ENCODE measurements around the gene GPR55. TPM values are rescaled to one million over a fixed set of nuclear protein-coding genes. Genes with fewer than 3 reads are reported as not detected.

GPR55 gene
- total and polyA plus RNA-seq, 2 of the 4 experiments (the other 2 are of a cell fraction): 0.03 TPM; not detected in 1

GRCh38 chr2:230940471-230940815, 15.4 kb upstream of the GPR55 start:
- no peak overlapping the region for H4K91ac ChIP-seq (ENCODE audit: insufficient read depth, low read depth, low read length)
- no peak overlapping the region for H3K23ac ChIP-seq (ENCODE audit: low read depth, low read length)
- no peak overlapping the region for H3K4ac ChIP-seq (ENCODE audit: low read depth, low read length)
- no peak overlapping the region for H3K4me3 ChIP-seq (ENCODE audit: insufficient read depth, low read depth, low read length)
- no peak overlapping the region for H2AK9ac ChIP-seq (replicated peaks; ENCODE audit: low read depth, low read length, poor library complexity)
- H4K20me1 ChIP-seq (ENCODE audit: insufficient read depth, low read length): no peaks in the 10 kb centered on the region
- ATAC-seq (ENCODE audit: low read depth) (no peak), DNase-seq (no peak)
- no peak overlapping the region for H2AFZ ChIP-seq (replicated peaks; ENCODE audit: low read length, poor library complexity)
- H3K18ac ChIP-seq (ENCODE audit: low read depth, low read length): no peak overlapping the region
- H2BK15ac ChIP-seq (ENCODE audit: low read depth, low read length): no peak overlapping the region
- dilution Hi-C loops (cut with HindIII; ENCODE audit: low sequenced_read_pairs, unreplicated experiment): no loop called here
- TF ChIP-seq FOS (IDR thresholded peaks at IDR 0.05; ENCODE audit: low read depth, low read length): no peak
- TF ChIP-seq BHLHE40 (IDR thresholded peaks at IDR 0.05; ENCODE audit: low read depth, low read length): no peak
- no peak for TF ChIP-seq MAZ (IDR thresholded peaks at IDR 0.05; ENCODE audit: borderline replicate concordance, low read depth, low read length)
- POLR2A ChIA-PET (ENCODE audit: unreplicated experiment): no interaction called here
- no peak overlapping the region for H4K5ac ChIP-seq (ENCODE audit: low read depth, low read length)
- in situ Hi-C loops (cut with MboI; ENCODE audit: low sequenced_read_pairs): no loop called here
- WGBS, 2 experiments (ENCODE audit: extremely low coverage in 2 of 2, insufficient read length in 1 of 2): 76% methylated on average over 7 of the region's 9 CpGs; no CpG with 5 or more reads in 1 of the 2 experiments
- no peak overlapping the region for H3K4me2 ChIP-seq (ENCODE audit: low read depth, low read length)
- CTCF ChIA-PET: no interaction called here
- no peaks in the 10 kb centered on the region for H3K9me1 ChIP-seq (ENCODE audit: insufficient read depth, low read length)
- H4K8ac ChIP-seq (ENCODE audit: low read depth in 2 of 2, low read length in 2 of 2): no peak overlapping the region
- H2AK5ac ChIP-seq (ENCODE audit: low read depth, low read length): no peak overlapping the region
- no TSS peak for BruUV-seq (replicated peaks)
- no peaks in the 10 kb centered on the region for H3K79me1 ChIP-seq (ENCODE audit: low read depth in 1 of 2, low read length in 2 of 2)
- no peak overlapping the region for H2BK20ac ChIP-seq (ENCODE audit: low read depth, low read length)
- peaks cover 14% of the 10 kb centered on the region for H3K27me3 ChIP-seq (ENCODE audit: control insufficient read depth, insufficient read depth, low read length)
- H3K27ac ChIP-seq (ENCODE audit: insufficient read depth, low read length): no peak overlapping the region
- no peak overlapping the region for H2BK120ac ChIP-seq (ENCODE audit: low read depth, low read length)
- H3K9me3 ChIP-seq (ENCODE audit: control insufficient read depth, insufficient read depth, low read length): no peaks in the 10 kb centered on the region
- no peak overlapping the region for H3K56ac ChIP-seq (ENCODE audit: extremely low read depth, insufficient read depth, low read length)
- no peaks in the 10 kb centered on the region for H3K36me3 ChIP-seq (ENCODE audit: control insufficient read depth, insufficient read depth, low read length)
- no peak overlapping the region for H3K9ac ChIP-seq (ENCODE audit: low read depth, low read length)
- no peaks in the 10 kb centered on the region for H3K4me1 ChIP-seq (ENCODE audit: control insufficient read depth, insufficient read depth, low read length)
- H3K14ac ChIP-seq (replicated peaks; ENCODE audit: low read depth, low read length): no peak overlapping the region
- H2BK5ac ChIP-seq (ENCODE audit: low read depth, low read length, poor library complexity, severe bottlenecking): no peak overlapping the region
- intact Hi-C loops (cut with micrococcal nuclease): no loop called here

Measured in IMR-90 (cell line).